ENCODE results near the gene APBA3. TPM values are rescaled to one million over a fixed set of nuclear protein-coding genes. Genes with fewer than 3 reads are reported as not detected.
A peak's percentile ranks its signal among the peaks of the same experiment; 100 is the strongest.

The APBA3 gene
- total and polyA plus RNA-seq, 9 of the 15 experiments (the other 6 are each of a cell fraction or from before 2014, with no cell fraction given): 0.10 to 29.5 (median 11.5) TPM

DNA sequence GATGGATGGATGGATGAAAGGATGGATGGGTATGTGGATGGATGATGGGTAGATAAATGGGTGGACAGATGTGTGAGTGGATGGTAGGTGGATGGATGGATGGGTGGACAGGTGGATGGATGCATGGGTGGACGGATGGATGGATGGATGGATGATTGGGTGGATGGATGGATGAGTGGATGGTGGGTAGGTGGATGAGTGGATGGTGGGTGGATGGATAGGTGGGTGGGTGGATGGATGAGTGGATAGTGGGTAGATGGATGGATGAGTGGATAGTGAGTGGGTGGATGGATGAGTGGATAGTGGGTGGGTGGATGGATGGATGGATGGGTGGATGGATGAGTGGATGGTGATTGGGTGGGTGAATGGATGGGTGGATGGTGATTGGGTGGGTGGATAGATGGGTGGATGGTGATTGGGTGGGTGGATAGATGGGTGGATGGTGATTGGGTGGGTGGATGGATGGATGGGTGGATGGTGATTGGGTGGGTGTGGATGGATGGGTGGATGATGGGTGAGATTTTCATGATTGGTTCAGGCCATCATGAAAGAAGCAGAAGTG lies 15.1 kb upstream of the APBA3 start (continued):
- TF ChIP-seq JUN (IDR thresholded peaks at IDR 0.05; ENCODE audit: borderline replicate concordance, low read depth, low read length): no peak
- no peak for TF ChIP-seq JUN (CRISPR knock-in tag; IDR thresholded peaks at IDR 0.05; ENCODE audit: borderline replicate concordance)
- TF ChIP-seq, protein P1, sequence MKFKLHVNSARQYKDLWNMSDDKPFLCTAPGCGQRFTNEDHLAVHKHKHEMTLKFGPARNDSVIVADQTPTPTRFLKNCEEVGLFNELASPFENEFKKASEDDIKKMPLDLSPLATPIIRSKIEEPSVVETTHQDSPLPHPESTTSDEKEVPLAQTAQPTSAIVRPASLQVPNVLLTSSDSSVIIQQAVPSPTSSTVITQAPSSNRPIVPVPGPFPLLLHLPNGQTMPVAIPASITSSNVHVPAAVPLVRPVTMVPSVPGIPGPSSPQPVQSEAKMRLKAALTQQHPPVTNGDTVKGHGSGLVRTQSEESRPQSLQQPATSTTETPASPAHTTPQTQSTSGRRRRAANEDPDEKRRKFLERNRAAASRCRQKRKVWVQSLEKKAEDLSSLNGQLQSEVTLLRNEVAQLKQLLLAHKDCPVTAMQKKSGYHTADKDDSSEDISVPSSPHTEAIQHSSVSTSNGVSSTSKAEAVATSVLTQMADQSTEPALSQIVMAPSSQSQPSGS (CRISPR knock-in tag; IDR thresholded peaks at IDR 0.05): no peak
- TF ChIP-seq TBP (optimal IDR thresholded peaks at IDR 0.05; ENCODE audit: low read depth, low read length): no peak
- peak in 1 of 2 experiments; percentile 53; a peak in 1 of 4 replicates for TF ChIP-seq HDAC1 (IDR thresholded peaks at IDR 0.05)
- TF ChIP-seq, protein P2, sequence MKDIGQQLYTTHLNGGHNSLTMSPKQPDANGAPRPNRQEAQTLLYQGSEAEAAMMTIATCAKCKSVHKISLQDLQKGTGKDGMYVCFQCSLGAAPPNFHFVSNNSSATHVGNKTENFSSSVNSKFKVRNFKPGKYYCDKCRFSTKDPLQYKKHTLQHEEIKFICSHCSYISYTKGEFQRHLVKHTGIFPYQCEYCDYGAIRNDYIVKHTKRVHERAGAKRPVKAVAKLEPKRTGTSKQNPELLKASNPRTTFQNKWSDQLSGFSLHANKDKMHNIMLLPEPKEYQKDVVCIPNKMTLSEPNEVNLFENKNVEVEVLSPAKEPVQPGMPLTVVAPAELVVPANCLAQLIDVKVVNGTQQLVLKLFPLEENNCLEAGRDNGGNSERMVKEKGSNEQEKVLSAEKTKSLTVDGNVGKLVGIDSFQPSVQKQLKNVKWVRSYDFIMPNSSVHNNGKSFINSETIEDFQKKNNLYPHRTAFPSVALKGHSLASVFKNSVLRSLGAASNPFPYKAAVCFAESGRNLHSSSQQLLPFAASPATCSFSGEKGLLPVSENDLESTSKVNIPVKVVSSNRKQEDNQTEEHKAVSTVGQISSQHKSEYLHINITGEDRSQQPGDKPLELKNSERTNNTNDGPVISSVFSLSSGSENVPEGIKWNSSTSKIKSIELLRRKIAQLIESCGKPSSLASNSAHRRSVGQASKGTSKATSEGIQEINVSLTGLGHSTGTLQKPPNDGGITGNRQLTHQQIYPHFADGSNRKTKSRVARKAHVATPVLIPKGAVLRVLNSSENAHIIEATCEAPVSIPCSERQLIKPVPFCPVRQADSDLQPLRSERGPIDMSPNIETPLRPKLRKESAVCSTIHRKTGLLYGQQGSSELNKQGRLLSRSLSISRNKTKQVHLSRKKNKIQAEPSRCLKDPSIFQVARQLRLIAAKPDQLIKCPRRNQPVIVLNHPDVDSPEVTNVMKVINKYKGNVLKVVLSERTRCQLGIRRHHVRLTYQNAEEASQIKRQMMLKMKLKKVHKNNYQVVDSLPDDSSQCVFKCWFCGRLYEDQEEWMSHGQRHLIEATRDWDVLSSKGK (CRISPR knock-in tag; IDR thresholded peaks at IDR 0.05): no peak
- TF ChIP-seq, protein P3, sequence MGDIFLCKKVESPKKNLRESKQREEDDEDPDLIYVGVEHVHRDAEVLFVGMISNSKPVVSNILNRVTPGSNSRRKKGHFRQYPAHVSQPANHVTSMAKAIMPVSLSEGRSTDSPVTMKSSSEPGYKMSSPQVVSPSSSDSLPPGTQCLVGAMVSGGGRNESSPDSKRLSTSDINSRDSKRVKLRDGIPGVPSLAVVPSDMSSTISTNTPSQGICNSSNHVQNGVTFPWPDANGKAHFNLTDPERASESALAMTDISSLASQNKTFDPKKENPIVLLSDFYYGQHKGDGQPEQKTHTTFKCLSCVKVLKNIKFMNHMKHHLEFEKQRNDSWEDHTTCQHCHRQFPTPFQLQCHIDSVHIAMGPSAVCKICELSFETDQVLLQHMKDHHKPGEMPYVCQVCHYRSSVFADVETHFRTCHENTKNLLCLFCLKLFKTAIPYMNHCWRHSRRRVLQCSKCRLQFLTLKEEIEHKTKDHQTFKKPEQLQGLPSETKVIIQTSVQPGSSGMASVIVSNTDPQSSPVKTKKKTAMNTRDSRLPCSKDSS (IDR thresholded peaks at IDR 0.05; ENCODE audit: low read depth, partially characterized antibody): no peak
- TF ChIP-seq GTF2F1 (IDR thresholded peaks at IDR 0.05; ENCODE audit: low read depth, low read length): no peak
- no peak for TF ChIP-seq TOE1 (IDR thresholded peaks at IDR 0.05; ENCODE audit: borderline replicate concordance)
- TF ChIP-seq TOE1 (CRISPR knock-in tag; IDR thresholded peaks at IDR 0.05; ENCODE audit: borderline replicate concordance, low read depth): no peak
- no peak for TF ChIP-seq DACH1 (IDR thresholded peaks at IDR 0.05; ENCODE audit: partially characterized antibody)
- TF ChIP-seq KLF13 (tag; IDR thresholded peaks at IDR 0.05; ENCODE audit: borderline replicate concordance, low read depth): no peak
- no peak for TF ChIP-seq MAFK (IDR thresholded peaks at IDR 0.05; ENCODE audit: low read length)
- TF ChIP-seq ZNF77 (CRISPR knock-in tag; IDR thresholded peaks at IDR 0.05): no peak
- TF ChIP-seq, protein P4, sequence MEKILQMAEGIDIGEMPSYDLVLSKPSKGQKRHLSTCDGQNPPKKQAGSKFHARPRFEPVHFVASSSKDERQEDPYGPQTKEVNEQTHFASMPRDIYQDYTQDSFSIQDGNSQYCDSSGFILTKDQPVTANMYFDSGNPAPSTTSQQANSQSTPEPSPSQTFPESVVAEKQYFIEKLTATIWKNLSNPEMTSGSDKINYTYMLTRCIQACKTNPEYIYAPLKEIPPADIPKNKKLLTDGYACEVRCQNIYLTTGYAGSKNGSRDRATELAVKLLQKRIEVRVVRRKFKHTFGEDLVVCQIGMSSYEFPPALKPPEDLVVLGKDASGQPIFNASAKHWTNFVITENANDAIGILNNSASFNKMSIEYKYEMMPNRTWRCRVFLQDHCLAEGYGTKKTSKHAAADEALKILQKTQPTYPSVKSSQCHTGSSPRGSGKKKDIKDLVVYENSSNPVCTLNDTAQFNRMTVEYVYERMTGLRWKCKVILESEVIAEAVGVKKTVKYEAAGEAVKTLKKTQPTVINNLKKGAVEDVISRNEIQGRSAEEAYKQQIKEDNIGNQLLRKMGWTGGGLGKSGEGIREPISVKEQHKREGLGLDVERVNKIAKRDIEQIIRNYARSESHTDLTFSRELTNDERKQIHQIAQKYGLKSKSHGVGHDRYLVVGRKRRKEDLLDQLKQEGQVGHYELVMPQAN (IDR thresholded peaks at IDR 0.05; ENCODE audit: borderline replicate concordance): no peak
- TF ChIP-seq GATA2 (CRISPR knock-in tag; IDR thresholded peaks at IDR 0.05): no peak
- TF ChIP-seq CTBP1 (IDR thresholded peaks at IDR 0.05; ENCODE audit: borderline replicate concordance): peak; percentile 39; the same call in 1 of the 2 replicates
- TF ChIP-seq SOX6 (IDR thresholded peaks at IDR 0.05): no peak
- no peak for TF ChIP-seq KDM2B (CRISPR knock-in tag; IDR thresholded peaks at IDR 0.05)
- TF ChIP-seq MAFG (tag; conservative IDR thresholded peaks at IDR 0.05): no peak
